ENCODE measurements around the gene NUP50. TPM values are rescaled to one million over a fixed set of nuclear protein-coding genes. Genes with fewer than 3 reads are reported as not detected.

NUP50 gene
- total and polyA plus RNA-seq, 4 donors, result 15.2 to 80.1 (median 46.9) TPM

GRCh38 chr22:45196926-45197605 lies 33.3 kb downstream of the NUP50 start:
- Histone ChIP-seq H3K9ac (ENCODE audit: insufficient read depth in 1 of 2, low read length in 2 of 2) (no peak overlapping the region), H3K27me3 (ENCODE audit: control insufficient read depth in 3 of 3, insufficient read depth in 3 of 3, low read length in 2 of 3) (no peaks in the 10 kb centered on the region), H3K9me3 (ENCODE audit: control insufficient read depth in 4 of 4, insufficient read depth in 3 of 4, low read length in 3 of 4) (peaks cover 0 to 6% (median 0%) of the 10 kb centered on the region in 4 donors), H3K4me1 (ENCODE audit: control insufficient read depth in 5 of 5, insufficient read depth in 5 of 5, low read length in 5 of 5) (peaks cover 0 to 3% (median 0%) of the 10 kb centered on the region in 5 donors), H3K4me3 (no peak overlapping the region), H3K36me3 (ENCODE audit: control insufficient read depth in 4 of 4, insufficient read depth in 4 of 4, low read length in 4 of 4) (peaks cover 0 to 56% (median 3%) of the 10 kb centered on the region in 4 donors), H3K27ac (ENCODE audit: low read depth in 1 of 2, low read length in 1 of 2) (no peak overlapping the region)
- no peak for TF ChIP-seq CTCF (IDR thresholded peaks at IDR 0.05; ENCODE audit: control extremely low read depth, extremely low read depth)
- DNase-seq (no peak), ATAC-seq (ENCODE audit: insufficient read depth, low FRiP score) (no peak)
- WGBS, 2 donors, result 93 to 94% methylated on average over 33 to 34 of the region's 34 CpGs

DNA sequence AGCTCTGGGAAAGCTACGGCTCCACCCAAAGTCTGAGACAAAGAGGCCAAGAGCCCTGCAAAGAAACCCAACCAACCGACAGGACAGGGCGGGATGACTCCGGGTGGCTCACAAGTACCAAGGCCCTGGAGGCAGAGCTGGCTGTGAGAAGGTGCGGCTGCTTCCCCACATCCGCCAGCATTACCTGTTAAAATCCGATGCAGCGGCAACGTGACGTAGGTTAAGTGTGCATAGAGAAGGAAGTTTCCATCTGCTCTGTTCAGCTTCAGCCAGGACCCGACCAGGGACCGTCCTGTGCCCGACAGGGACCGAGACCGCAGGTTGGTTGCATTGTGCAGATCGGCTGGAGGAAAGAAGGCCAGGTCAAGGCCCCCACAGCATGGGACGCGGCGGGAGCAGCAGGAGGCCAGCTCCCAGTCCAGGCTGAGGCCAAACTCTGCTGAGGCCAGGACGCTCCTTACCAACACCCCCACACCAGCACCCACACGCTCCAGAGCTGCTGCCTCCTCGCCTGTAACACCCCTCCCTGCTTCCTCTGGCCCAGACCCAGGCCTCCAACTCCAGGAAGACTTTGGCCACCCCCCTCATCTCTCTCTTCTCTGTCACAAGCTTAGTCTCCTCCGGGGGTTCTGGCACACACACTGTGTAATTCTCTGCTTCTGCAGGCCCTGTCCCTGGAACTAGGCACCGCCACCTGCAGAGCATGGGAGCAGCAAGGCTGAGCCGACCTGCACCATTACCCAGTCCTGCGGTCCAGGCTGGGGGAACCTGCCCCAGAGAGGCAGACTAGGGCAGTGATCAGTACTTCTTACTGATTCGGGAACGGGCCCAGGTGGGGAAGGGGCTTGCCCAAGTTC lies 34.1 kb downstream of the NUP50 start:
- Histone ChIP-seq H3K9ac (ENCODE audit: insufficient read depth in 1 of 2, low read length in 2 of 2) (no peak overlapping the region), H3K4me1 (ENCODE audit: control insufficient read depth in 5 of 5, insufficient read depth in 5 of 5, low read length in 5 of 5) (peaks cover 0 to 3% (median 0%) of the 10 kb centered on the region in 5 donors), H3K36me3 (ENCODE audit: control insufficient read depth in 4 of 4, insufficient read depth in 4 of 4, low read length in 4 of 4) (peaks cover 0 to 64% (median 5%) of the 10 kb centered on the region in 4 donors), H3K27ac (ENCODE audit: low read depth in 1 of 2, low read length in 1 of 2) (no peak overlapping the region), H3K9me3 (ENCODE audit: control insufficient read depth in 4 of 4, insufficient read depth in 3 of 4, low read length in 3 of 4) (peaks cover 0 to 6% (median 0%) of the 10 kb centered on the region in 4 donors), H3K4me3 (no peak overlapping the region), H3K27me3 (ENCODE audit: control insufficient read depth in 3 of 3, insufficient read depth in 3 of 3, low read length in 2 of 3) (no peaks in the 10 kb centered on the region)
- DNase-seq, result no peak
- TF ChIP-seq CTCF (IDR thresholded peaks at IDR 0.05; ENCODE audit: control extremely low read depth, extremely low read depth), result no peak
- 92% methylated on average over 28 of the region's 28 CpGs for WGBS, 2 donors
- no peak for ATAC-seq (ENCODE audit: insufficient read depth, low FRiP score)

DNA sequence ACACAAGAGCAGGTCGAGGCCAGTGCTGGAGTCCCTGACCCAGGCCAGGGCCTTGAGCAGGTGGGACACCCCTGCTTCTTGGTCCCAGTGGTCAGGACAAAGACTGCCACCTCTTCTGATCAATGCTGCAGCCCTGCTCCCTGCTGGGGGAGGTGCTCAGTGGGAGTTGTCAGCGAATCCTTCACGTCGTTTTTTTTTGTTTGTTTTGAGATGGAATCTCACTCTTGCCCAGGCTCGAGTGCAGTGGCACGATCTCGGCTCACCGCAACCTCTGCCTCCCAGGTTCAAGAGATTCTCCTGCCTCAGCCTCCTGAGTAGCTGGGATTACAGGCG lies 34.7 kb downstream of the NUP50 start:
- Histone ChIP-seq H3K27ac (ENCODE audit: low read depth in 1 of 2, low read length in 1 of 2) (no peak overlapping the region), H3K36me3 (ENCODE audit: control insufficient read depth in 4 of 4, insufficient read depth in 4 of 4, low read length in 4 of 4) (peaks cover 0 to 70% (median 5%) of the 10 kb centered on the region in 4 donors)
- 77 to 83% methylated on average over 9 of the region's 9 CpGs for WGBS, 2 donors

More for the DNA sequence above, 34.7 kb downstream of the NUP50 start:
- ATAC-seq (ENCODE audit: insufficient read depth, low FRiP score), result no peak
- H3K9me3 ChIP-seq (ENCODE audit: control insufficient read depth in 4 of 4, insufficient read depth in 3 of 4, low read length in 3 of 4), result peaks cover 0 to 6% (median 0%) of the 10 kb centered on the region in 4 donors
- TF ChIP-seq CTCF (IDR thresholded peaks at IDR 0.05; ENCODE audit: control extremely low read depth, extremely low read depth), result no peak
- H3K4me3 ChIP-seq, result no peak overlapping the region
- DNase-seq, result no peak
- no peaks in the 10 kb centered on the region for H3K27me3 ChIP-seq (ENCODE audit: control insufficient read depth in 3 of 3, insufficient read depth in 3 of 3, low read length in 2 of 3)
- H3K9ac ChIP-seq (ENCODE audit: insufficient read depth in 1 of 2, low read length in 2 of 2), result no peak overlapping the region
- no peaks in the 10 kb centered on the region for H3K4me1 ChIP-seq (ENCODE audit: control insufficient read depth in 5 of 5, insufficient read depth in 5 of 5, low read length in 5 of 5)
